ENCODE measurements around the gene SLA2.

The SLA2 gene

GRCh38 chr20:36663031-36663430 lies 17.0 kb upstream of the SLA2 start:
- peak; percentile 85 for DNase-seq (ENCODE audit: low read depth)
- TF ChIP-seq MYC (IDR thresholded peaks at IDR 0.05; ENCODE audit: low read depth, low read length) (no peak), MAX (IDR thresholded peaks at IDR 0.05; ENCODE audit: low read depth, low read length) (no peak)
- no peak overlapping the region for H3K4me3 ChIP-seq (ENCODE audit: low read depth, low read length)

- peak; percentile 14 for DNase-seq (ENCODE audit: low read depth)
- H3K4me3 ChIP-seq (ENCODE audit: low read depth, low read length), result no peak overlapping the region
- TF ChIP-seq POLR2A (IDR thresholded peaks at IDR 0.05; ENCODE audit: extremely low read depth, insufficient read length) (no peak), MYC (IDR thresholded peaks at IDR 0.05; ENCODE audit: low read depth, low read length) (no peak), MAX (IDR thresholded peaks at IDR 0.05; ENCODE audit: low read depth, low read length) (no peak), CTCF (IDR thresholded peaks at IDR 0.05; ENCODE audit: low read depth, low read length) (no peak)
Observed at GRCh38 chr20:36658300-36658699, 12.3 kb upstream of the SLA2 start.

- no peak overlapping the region for H3K4me3 ChIP-seq (ENCODE audit: low read depth, low read length)
- no peak for TF ChIP-seq MYC (IDR thresholded peaks at IDR 0.05; ENCODE audit: low read depth, low read length)
- no peak for TF ChIP-seq MAX (IDR thresholded peaks at IDR 0.05; ENCODE audit: low read depth, low read length)
- TF ChIP-seq CTCF (IDR thresholded peaks at IDR 0.05; ENCODE audit: low read depth, low read length), result no peak
- TF ChIP-seq POLR2A (IDR thresholded peaks at IDR 0.05; ENCODE audit: extremely low read depth, insufficient read length), result no peak
- no peak for DNase-seq (ENCODE audit: low read depth)
Observed at GRCh38 chr20:36656733-36657132, 10.7 kb upstream of the SLA2 start.

- TF ChIP-seq CTCF (IDR thresholded peaks at IDR 0.05; ENCODE audit: low read depth, low read length) (no peak), POLR2A (IDR thresholded peaks at IDR 0.05; ENCODE audit: extremely low read depth, insufficient read length) (no peak), MYC (IDR thresholded peaks at IDR 0.05; ENCODE audit: low read depth, low read length) (no peak), MAX (IDR thresholded peaks at IDR 0.05; ENCODE audit: low read depth, low read length) (no peak)
- H3K4me3 ChIP-seq (ENCODE audit: low read depth, low read length), result no peak overlapping the region
- no peak for DNase-seq (ENCODE audit: low read depth)
Observed at GRCh38 chr20:36655004-36655403, 9.0 kb upstream of the SLA2 start.

GRCh38 chr20:36654506-36654905 lies 8.5 kb upstream of the SLA2 start:
- no peak for DNase-seq (ENCODE audit: low read depth)
- TF ChIP-seq MAX (IDR thresholded peaks at IDR 0.05; ENCODE audit: low read depth, low read length) (no peak), CTCF (IDR thresholded peaks at IDR 0.05; ENCODE audit: low read depth, low read length) (no peak), MYC (IDR thresholded peaks at IDR 0.05; ENCODE audit: low read depth, low read length) (no peak), POLR2A (IDR thresholded peaks at IDR 0.05; ENCODE audit: extremely low read depth, insufficient read length) (no peak)
- no peak overlapping the region for H3K4me3 ChIP-seq (ENCODE audit: low read depth, low read length)

- no peak for TF ChIP-seq POLR2A (IDR thresholded peaks at IDR 0.05; ENCODE audit: extremely low read depth, insufficient read length)
- TF ChIP-seq MAX (IDR thresholded peaks at IDR 0.05; ENCODE audit: low read depth, low read length), result no peak
- no peak for TF ChIP-seq CTCF (IDR thresholded peaks at IDR 0.05; ENCODE audit: low read depth, low read length)
- TF ChIP-seq MYC (IDR thresholded peaks at IDR 0.05; ENCODE audit: low read depth, low read length), result no peak
Observed at GRCh38 chr20:36653456-36653855, 7.5 kb upstream of the SLA2 start.

More at GRCh38 chr20:36653456-36653855, 7.5 kb upstream of the SLA2 start:
- H3K4me3 ChIP-seq (ENCODE audit: low read depth, low read length), result no peak overlapping the region
- no peak for DNase-seq (ENCODE audit: low read depth)
